Neural cell (in vitro differentiated cells): ENCODE measurements around the gene PHF12.

Source experiments
- EP300 ChIP-seq: fragments of 450-650 bp; conservative IDR thresholded peaks from 2 replicates; pipeline ENCODE4 v1.6.1; 2014; ENCODE audit warnings: antibody characterized with exemption, mild to moderate bottlenecking, moderate library complexity; ENCODE audit not compliant: poor library complexity, severe bottlenecking
- EZH2 ChIP-seq: fragments of 200-600, 300-800 bp; shearing (Covaris generic), sonication (generic); IDR thresholded peaks from 2 replicates; pipeline ENCODE4 v1.6.1; 2014; ENCODE audit warnings: antibody characterized with exemption, low read length, borderline replicate concordance, mild to moderate bottlenecking; ENCODE audit not compliant: insufficient read depth, poor library complexity, severe bottlenecking
- POLR2AphosphoS5 ChIP-seq: IDR thresholded peaks from 2 replicates; pipeline ENCODE4 v1.6.1; 2012
- SMC3 ChIP-seq: fragments of 450-650 bp; conservative IDR thresholded peaks from 2 replicates; pipeline ENCODE4 v1.6.1; 2014; ENCODE audit warnings: antibody characterized with exemption, mild to moderate bottlenecking, moderate library complexity; ENCODE audit not compliant: poor library complexity
- TAF1 ChIP-seq: IDR thresholded peaks from 2 replicates; pipeline ENCODE4 v1.6.1; 2012; ENCODE audit warnings: low read depth
- TF ChIP-seq, protein P1 (sequence below): fragments of 450-650 bp; IDR thresholded peaks from 2 replicates; pipeline ENCODE4 v1.5.1; 2014; ENCODE audit warnings: antibody characterized with exemption, mild to moderate bottlenecking, moderate library complexity; ENCODE audit not compliant: poor library complexity, severe bottlenecking
- TF ChIP-seq, protein P2 (sequence below): IDR thresholded peaks from 2 replicates; pipeline ENCODE4 v1.6.1; 2012; ENCODE audit warnings: borderline replicate concordance

DNA sequence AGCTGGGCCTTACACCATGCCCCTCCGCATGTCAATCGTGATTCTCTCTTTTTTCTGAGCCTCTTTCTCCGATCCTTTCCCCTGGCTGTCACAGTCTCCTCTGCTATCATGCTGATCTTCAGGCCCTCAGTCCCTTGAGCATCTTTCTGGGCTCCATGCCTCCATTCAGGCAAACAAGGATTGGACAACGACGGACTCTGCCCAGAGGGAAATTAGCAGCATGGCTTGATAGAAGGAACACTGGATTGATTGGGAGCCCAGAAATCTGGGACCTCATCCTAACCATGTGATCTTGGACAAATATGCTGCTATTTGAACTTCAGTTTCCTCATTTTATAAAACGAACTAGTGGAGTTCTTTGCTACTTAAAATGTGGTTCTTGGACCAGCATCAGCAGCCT is 19.6 kb upstream of the PHF12 start:
- TF ChIP-seq, protein P1, sequence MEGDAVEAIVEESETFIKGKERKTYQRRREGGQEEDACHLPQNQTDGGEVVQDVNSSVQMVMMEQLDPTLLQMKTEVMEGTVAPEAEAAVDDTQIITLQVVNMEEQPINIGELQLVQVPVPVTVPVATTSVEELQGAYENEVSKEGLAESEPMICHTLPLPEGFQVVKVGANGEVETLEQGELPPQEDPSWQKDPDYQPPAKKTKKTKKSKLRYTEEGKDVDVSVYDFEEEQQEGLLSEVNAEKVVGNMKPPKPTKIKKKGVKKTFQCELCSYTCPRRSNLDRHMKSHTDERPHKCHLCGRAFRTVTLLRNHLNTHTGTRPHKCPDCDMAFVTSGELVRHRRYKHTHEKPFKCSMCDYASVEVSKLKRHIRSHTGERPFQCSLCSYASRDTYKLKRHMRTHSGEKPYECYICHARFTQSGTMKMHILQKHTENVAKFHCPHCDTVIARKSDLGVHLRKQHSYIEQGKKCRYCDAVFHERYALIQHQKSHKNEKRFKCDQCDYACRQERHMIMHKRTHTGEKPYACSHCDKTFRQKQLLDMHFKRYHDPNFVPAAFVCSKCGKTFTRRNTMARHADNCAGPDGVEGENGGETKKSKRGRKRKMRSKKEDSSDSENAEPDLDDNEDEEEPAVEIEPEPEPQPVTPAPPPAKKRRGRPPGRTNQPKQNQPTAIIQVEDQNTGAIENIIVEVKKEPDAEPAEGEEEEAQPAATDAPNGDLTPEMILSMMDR = no peak
- TF ChIP-seq, protein P2, sequence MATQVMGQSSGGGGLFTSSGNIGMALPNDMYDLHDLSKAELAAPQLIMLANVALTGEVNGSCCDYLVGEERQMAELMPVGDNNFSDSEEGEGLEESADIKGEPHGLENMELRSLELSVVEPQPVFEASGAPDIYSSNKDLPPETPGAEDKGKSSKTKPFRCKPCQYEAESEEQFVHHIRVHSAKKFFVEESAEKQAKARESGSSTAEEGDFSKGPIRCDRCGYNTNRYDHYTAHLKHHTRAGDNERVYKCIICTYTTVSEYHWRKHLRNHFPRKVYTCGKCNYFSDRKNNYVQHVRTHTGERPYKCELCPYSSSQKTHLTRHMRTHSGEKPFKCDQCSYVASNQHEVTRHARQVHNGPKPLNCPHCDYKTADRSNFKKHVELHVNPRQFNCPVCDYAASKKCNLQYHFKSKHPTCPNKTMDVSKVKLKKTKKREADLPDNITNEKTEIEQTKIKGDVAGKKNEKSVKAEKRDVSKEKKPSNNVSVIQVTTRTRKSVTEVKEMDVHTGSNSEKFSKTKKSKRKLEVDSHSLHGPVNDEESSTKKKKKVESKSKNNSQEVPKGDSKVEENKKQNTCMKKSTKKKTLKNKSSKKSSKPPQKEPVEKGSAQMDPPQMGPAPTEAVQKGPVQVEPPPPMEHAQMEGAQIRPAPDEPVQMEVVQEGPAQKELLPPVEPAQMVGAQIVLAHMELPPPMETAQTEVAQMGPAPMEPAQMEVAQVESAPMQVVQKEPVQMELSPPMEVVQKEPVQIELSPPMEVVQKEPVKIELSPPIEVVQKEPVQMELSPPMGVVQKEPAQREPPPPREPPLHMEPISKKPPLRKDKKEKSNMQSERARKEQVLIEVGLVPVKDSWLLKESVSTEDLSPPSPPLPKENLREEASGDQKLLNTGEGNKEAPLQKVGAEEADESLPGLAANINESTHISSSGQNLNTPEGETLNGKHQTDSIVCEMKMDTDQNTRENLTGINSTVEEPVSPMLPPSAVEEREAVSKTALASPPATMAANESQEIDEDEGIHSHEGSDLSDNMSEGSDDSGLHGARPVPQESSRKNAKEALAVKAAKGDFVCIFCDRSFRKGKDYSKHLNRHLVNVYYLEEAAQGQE = no peak
- TF ChIP-seq EP300 (no peak), POLR2AphosphoS5 (no peak), EZH2 (no peak), SMC3 (no peak), TAF1 (no peak)
